GM21529 (cell line): Measurements from ENCODE around the gene SHISAL1.
"Not testable (repeated sequence)": the region's sequence is repeated elsewhere in the genome, so short reads cannot be mapped to it uniquely, and the experiment has no call there.

Experiments
- ATAC-seq: cut with Tn5 transposase; IDR thresholded peaks from one replicate; pipeline ENCODE4 v1.9.1; 2021; ENCODE audit not compliant: unreplicated experiment

The SHISAL1 gene

GRCh38 chr22:44329179-44329796 is 16.5 kb upstream of the SHISAL1 start:
- peak; percentile 87 for ATAC-seq

GRCh38 chr22:44328762-44329161 is 16.0 kb upstream of the SHISAL1 start:
- no peak for ATAC-seq

- ATAC-seq, result no peak
Measured at GRCh38 chr22:44328326-44328725, 15.6 kb upstream of the SHISAL1 start.

- no peak for ATAC-seq
Measured at GRCh38 chr22:44326491-44326885, 13.7 kb upstream of the SHISAL1 start.

GRCh38 chr22:44325718-44326490 is 13.2 kb upstream of the SHISAL1 start:
- no peak for ATAC-seq

GRCh38 chr22:44323140-44323790 is 10.5 kb upstream of the SHISAL1 start:
- not testable (repeated sequence) for ATAC-seq

GRCh38 chr22:44319685-44320084 is 6.9 kb upstream of the SHISAL1 start:
- ATAC-seq, result no peak

GRCh38 chr22:44318751-44319150 is 6.0 kb upstream of the SHISAL1 start:
- no peak for ATAC-seq

- no peak for ATAC-seq
Measured at GRCh38 chr22:44317886-44318637, 5.3 kb upstream of the SHISAL1 start.

GRCh38 chr22:44317123-44317444 is 4.3 kb upstream of the SHISAL1 start:
- no peak for ATAC-seq

- ATAC-seq, result no peak
Measured at GRCh38 chr22:44316393-44317122, 3.8 kb upstream of the SHISAL1 start.

GRCh38 chr22:44314425-44315067 is 1.8 kb upstream of the SHISAL1 start:
- no peak for ATAC-seq

- ATAC-seq, result no peak
Measured at GRCh38 chr22:44313385-44314006, 745 bp upstream of the SHISAL1 start.

- ATAC-seq, result no peak
Measured at GRCh38 chr22:44311855-44312170, 938 bp downstream of the SHISAL1 start.

- ATAC-seq, result no peak
Measured at GRCh38 chr22:44311104-44311854, 1.5 kb downstream of the SHISAL1 start.

GRCh38 chr22:44309647-44310046 is 3.1 kb downstream of the SHISAL1 start:
- no peak for ATAC-seq

- no peak for ATAC-seq
Measured at GRCh38 chr22:44309137-44309536, 3.6 kb downstream of the SHISAL1 start.

GRCh38 chr22:44307509-44308169 is 5.1 kb downstream of the SHISAL1 start:
- ATAC-seq, result no peak

- ATAC-seq, result no peak
Measured at GRCh38 chr22:44305888-44306287, 6.9 kb downstream of the SHISAL1 start.
